Skeletal muscle cell (primary cell): Measurements from ENCODE around the gene ATRN.
"Not testable (repeated sequence)": the region's sequence is repeated elsewhere in the genome, so short reads cannot be mapped to it uniquely, and the experiment has no call there.

ENCODE experiments used
- DNase-seq: peaks from one replicate; pipeline ENCODE4 v3.0.0-alpha.2; 2010; ENCODE audit warnings: low read depth
- H3K4me3 ChIP-seq: 2 replicates; pipeline ENCODE4 v1.5.1; 2011; ENCODE audit warnings: low read depth, mild to moderate bottlenecking, control low read depth, low read length, moderate library complexity

The ATRN gene

DNA sequence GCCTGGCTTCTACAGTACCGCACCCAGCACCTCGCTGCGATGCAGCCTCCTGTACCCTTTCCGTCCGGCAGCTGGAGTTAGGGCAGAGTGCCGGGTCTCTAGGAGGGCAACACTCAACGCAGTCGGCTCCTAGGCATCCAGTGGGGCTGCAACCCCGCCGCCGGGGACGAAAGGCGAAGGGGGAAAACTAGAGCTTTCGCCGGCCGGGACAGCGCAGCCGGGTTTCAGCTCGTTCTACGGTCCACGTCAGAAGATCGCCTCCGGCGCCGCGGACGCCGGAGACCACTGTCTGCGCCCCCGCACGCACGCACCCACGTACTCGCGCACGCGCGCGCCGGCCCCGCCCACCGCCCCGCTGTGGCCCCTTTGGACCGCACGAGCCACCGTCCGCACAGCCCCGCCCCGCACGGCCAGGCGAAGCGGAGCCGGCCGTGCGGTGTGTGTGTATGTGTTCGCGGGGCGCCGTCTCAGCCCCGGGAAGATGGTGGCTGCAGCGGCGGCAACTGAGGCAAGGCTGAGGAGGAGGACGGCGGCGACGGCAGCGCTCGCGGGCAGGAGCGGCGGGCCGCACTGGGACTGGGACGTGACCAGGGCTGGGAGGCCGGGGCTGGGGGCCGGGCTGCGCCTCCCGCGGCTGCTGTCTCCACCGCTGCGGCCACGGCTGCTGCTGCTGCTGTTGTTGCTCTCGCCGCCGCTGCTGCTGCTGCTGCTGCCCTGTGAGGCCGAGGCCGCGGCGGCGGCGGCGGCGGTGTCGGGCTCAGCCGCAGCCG lies at the start of gene ATRN:
Gene ATRN, plus strand, starts transcription at position 392 of the 770 bp plus-strand sequence. Its CDS starts 90 bp downstream, at position 482.
- H3K4me3 ChIP-seq = peak within 1 kb of the TSS; percentile 85
- peak; percentile 79 for DNase-seq

- no peak overlapping the region for H3K4me3 ChIP-seq
- DNase-seq = no peak
Measured at GRCh38 chr20:3421985-3422384, 48.8 kb upstream of the ATRN start.

GRCh38 chr20:3423126-3423525 lies 47.7 kb upstream of the ATRN start:
- no peak overlapping the region for H3K4me3 ChIP-seq
- no peak for DNase-seq

DNA sequence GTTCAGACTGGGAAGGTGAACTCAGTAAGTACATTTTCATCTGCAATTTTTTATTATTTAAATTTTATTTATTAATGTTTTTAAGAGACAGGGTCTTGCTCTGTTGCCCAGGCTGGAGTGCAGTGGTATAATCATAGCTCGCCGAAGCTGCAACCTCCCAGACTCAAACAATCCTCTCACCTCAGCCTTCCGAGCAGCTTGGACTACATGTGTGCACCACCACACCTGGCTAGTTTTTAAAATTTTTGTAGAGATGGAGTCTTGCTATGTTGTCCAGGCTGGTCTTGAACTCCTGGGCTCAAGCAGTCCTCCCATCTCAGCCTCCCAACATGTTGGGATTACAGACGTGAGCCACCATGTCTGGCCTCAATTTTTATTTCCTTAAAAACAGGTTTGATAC lies 44.1 kb upstream of the ATRN start:
- not testable (repeated sequence) for DNase-seq, H3K4me3 ChIP-seq

DNA sequence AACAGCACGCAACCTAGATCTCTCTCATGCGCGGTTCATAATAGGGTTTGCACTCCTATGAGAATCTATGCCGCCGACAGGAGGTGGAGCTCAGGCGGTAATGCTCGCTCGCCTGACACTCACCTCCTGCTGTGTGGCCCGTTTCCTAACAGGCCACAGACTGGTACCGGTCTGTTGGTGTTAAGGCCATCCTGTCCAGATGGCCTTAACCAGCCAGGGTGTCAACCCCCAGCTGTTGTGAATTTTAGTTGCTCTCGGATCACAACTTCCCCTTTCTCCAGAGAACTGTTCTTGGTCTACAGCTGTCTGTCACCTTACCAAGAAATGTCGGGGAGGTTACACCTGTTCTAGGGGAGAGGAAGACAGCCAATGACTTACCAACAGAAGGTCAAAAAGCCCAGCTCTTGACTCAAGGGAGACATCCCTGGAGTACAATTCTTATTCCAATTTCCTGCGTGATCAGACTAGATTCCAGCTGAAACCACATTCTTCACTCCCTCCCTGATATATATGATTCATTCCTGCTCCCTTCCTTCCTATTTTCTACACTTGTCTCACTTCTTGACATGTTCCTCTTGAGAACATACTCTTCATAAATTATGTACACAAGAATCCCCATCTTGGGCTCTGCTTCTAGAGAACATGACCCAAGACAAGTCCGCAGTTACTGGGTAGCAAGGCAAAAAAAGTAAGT lies 40.3 kb upstream of the ATRN start:
- no peak overlapping the region for H3K4me3 ChIP-seq
- no peak for DNase-seq

GRCh38 chr20:3431109-3431508 lies 39.7 kb upstream of the ATRN start:
- DNase-seq = no peak
- H3K4me3 ChIP-seq = no peak overlapping the region

DNA sequence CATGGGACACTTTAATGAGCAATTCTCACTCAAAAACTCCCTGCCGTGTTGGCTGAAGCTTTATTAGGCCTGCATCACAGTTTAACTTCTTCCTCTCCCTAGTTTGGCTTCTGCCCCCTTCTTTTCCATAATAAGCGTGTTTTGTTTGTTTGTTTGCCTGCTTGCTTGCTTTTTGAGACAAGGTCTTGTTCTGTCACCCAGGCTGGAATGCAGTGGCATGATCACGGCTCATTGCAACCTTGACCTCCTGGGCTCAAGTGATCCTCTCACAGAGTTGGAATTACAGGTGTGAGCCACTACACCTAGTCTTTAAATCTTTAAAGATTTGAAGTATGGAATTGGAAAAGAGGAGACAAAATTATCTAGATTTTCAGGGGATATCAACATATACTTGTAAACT lies 38.0 kb upstream of the ATRN start:
- DNase-seq = no peak
- H3K4me3 ChIP-seq = no peak overlapping the region

GRCh38 chr20:3433744-3434143 lies 37.1 kb upstream of the ATRN start:
- DNase-seq = no peak

GRCh38 chr20:3434232-3434631 lies 36.6 kb upstream of the ATRN start:
- DNase-seq = no peak

More at GRCh38 chr20:3433744-3434143, 37.1 kb upstream of the ATRN start:
- no peak overlapping the region for H3K4me3 ChIP-seq

DNA sequence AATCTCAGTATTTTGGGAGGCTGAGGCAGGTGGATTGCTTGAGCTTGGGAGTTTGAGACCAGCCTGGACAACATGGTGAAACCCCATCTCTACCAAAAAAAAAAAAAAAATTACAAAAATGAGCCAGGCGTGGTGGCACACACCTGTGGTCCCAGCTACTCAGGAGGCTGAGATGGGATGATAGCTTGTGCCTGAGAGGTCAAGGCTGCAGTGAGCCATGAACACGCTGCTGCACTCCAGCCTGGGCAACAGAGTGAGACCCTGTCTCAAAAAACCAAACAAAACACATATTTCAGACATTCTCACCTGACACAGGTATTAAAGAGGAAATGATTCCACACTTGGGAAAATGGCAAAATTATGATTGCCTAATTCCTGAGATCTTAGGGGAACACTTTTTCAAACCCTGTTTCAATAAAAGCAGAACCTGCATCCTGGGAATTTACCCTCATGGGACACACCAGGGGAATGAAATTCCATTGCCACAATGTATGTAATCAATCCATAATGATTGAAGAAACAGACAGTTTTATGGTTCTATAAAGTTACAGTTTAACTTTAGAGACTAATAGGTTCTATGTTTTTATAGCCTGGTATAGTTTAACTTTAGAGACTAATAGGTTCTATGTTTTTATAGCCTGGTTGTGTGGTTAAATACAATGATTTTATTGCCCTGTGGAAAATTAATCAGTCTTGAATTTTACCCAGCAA lies 33.8 kb upstream of the ATRN start:
- DNase-seq = no peak

More at GRCh38 chr20:3434232-3434631, 36.6 kb upstream of the ATRN start:
- H3K4me3 ChIP-seq = no peak overlapping the region

DNA sequence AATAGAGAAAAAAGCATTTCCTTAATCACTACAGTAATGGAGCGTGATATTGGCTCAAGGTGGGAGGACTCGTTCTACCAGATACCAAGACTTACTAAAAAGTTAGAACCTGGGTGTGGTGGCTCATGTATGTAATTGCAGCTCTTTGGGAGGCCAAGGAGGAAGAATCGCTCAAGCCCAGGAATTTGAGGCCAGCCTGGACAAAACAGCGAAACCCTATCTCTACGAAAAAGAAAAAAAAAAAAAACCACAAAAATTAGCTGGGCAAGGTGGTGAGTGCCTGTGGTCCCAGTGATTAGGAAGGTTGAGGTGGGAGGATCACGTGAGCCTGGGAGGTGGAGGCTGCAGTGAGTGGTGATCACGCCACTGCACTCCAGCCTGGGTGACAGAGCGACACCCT lies 24.0 kb upstream of the ATRN start:
- DNase-seq = no peak
- no peak overlapping the region for H3K4me3 ChIP-seq

More for the DNA sequence above, 33.8 kb upstream of the ATRN start:
- no peak overlapping the region for H3K4me3 ChIP-seq

GRCh38 chr20:3447321-3447720 lies 23.5 kb upstream of the ATRN start:
- no peak for DNase-seq
- no peak overlapping the region for H3K4me3 ChIP-seq

- H3K4me3 ChIP-seq = no peak overlapping the region
- no peak for DNase-seq
Measured at GRCh38 chr20:3449319-3449718, 21.5 kb upstream of the ATRN start.

GRCh38 chr20:3452136-3452535 lies 18.7 kb upstream of the ATRN start:
- H3K4me3 ChIP-seq = no peak overlapping the region
- DNase-seq = no peak

DNA sequence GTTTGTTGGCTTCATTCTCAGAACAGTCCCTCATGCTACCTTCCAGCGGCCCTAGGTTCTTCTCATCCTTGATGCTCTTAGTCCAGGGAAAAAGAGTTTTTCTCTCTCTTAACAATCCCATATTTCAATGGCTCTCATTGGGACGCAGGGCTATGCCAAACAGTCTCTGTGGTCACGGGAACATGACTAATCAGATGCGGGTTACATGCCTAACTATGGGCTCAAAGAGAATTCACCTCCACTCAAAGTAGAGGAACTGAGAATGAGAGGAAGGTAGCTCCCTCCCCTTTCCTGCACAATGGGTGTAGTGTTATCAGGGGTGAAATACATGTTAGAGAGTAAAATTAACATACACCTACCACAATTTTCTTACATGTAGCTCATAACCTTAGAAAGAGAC lies 18.1 kb upstream of the ATRN start:
- H3K4me3 ChIP-seq = no peak overlapping the region
- DNase-seq = no peak

DNA sequence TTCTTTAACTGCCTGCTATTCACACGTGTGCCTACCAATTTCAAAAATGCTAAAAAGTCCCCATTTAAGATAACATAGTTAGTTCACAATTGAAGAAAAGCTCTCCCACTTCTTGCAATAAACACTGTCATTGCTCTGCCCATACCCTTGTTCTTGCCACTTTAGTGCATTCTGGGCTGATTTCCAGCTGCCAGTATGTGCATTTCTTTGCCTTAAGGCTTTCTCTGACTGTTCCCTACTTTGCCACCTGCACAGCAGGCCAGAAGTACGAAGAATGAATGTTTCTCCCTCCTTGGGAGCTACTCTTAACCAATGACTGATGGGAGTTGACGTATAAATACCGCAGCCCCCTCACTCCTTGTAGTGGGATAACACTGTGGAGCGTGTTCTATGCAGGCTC lies 16.0 kb upstream of the ATRN start:
- H3K4me3 ChIP-seq = no peak overlapping the region
- no peak for DNase-seq

DNA sequence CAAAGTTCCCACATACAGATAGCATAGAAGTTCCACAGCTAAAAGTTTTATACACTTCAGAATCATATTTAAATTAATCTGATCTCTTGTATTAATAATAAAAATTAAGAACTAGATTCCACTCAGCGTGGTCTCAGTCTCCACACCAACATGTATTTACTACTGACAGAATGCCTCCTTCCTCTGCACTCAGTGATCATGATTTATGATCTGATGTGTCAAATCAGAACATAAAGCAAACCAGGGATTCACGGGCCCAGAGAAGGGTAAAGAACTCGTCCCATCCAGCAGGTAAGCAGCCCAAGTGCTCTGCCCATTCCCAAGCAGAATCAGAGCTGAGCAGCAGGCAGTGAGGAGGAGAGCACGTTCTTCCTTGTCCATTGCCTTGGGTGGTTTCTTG lies 14.2 kb upstream of the ATRN start:
- DNase-seq = no peak
- H3K4me3 ChIP-seq = no peak overlapping the region

GRCh38 chr20:3459881-3460307 lies 10.9 kb upstream of the ATRN start:
- H3K4me3 ChIP-seq = no peak overlapping the region
- DNase-seq = no peak

DNA sequence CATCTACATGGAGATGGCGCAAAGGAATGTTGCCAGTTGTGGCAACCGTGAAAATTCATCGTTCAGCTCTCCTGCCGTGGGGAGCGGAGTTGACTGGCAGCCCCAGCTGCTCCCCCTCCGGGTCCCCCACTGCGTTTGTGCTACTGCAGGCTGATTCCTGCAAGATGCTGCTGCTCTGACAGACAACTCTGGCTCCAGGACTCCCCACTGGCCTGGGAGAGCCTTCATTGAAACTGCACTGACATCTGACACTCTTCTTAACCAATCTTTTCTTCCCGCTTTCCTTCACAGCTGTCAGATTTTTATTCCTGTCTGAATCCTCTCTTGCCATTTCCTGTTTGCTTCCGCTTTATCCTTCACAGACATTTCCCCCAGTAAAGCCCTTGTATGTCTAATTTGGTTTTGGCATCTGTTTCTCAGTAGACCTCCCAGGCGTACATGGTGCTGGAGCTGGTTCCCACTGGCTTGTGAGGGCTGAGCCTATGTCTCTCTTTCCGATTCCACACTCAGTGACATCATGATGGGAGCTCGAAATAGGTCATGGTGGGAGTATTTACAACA lies 9.5 kb upstream of the ATRN start:
- peak; percentile 21 for DNase-seq
- peak overlapping the region; percentile 3 for H3K4me3 ChIP-seq
